GM19468 (cell line): ENCODE results near the gene CACNA1F.

Source experiments
- ATAC-seq: cut with Tn5 transposase; IDR thresholded peaks from one replicate; pipeline ENCODE4 v1.9.1; 2021; ENCODE audit warnings: mild to moderate bottlenecking, moderate library complexity, moderate number of reproducible peaks; ENCODE audit not compliant: unreplicated experiment; ENCODE audit errors: extremely low read depth

CACNA1F gene

DNA sequence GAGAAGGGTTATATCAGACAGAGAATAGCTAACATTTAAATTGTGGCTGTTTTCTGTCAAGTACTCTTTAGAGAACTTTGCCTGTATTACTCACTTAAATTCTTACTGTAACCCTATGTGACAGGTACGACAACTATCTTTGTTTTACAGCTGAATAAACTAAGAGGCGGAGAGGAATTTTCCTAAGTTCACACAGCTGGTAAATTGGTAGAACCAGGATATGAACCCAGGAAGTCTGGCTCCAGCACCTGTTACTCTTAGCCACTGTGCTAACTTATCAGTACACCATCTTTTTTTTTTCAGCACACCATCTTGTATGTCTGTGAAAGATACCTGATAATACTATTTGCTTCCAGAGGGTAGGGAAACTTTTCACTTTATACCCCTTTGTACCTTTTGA lies 31.1 kb downstream of the CACNA1F start:
- ATAC-seq = no peak

- peak; percentile 70 for ATAC-seq
Measured at GRCh38 chrX:49199906-49200771, 33.0 kb downstream of the CACNA1F start, which contains the start of gene SYP. Gene SYP, minus strand, starts transcription at chrX:49200193. Its CDS starts 7 bp downstream, at chrX:49200186.

DNA sequence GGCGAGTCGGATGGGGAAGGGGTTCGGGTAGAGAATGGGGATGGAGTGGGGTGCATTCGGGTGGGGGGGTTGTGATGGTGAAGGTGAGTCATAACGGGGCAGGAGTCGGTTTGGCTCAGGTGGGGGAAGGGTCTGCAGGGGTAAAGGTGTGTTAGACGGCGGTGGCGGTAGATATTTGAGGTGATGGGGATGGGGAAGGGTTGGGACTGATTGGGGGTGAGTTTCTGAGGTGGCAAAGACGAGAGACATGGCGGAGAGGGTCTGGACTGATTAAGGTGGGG lies 33.9 kb downstream of the CACNA1F start:
- ATAC-seq = no peak

GRCh38 chrX:49198540-49199314 lies 34.4 kb downstream of the CACNA1F start:
- ATAC-seq = no peak

- ATAC-seq = no peak
Measured at GRCh38 chrX:49197543-49198087, 35.5 kb downstream of the CACNA1F start.

DNA sequence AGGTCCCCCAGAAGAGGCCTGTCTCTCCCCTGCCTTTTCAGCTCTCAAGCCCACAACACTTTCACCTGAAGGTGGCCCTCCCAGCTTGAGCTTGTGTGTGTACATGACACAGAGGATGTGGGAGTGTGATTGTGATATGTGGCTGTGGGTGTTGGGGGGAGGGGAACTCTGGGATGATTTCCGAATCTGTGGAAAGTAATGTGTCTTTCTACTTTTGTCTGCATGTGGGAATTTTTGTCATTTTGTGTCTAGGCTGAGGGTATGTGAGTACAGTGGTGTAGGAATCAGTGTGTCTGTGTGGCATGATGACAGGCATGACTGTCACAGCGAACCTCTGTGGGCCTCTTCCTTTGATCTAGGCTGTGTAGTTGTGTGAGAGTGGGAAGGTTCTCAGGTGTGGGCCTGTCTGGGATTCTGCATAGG lies 39.6 kb downstream of the CACNA1F start:
- no peak for ATAC-seq

- ATAC-seq = no peak
Measured at GRCh38 chrX:49192722-49193328, 40.3 kb downstream of the CACNA1F start.

DNA sequence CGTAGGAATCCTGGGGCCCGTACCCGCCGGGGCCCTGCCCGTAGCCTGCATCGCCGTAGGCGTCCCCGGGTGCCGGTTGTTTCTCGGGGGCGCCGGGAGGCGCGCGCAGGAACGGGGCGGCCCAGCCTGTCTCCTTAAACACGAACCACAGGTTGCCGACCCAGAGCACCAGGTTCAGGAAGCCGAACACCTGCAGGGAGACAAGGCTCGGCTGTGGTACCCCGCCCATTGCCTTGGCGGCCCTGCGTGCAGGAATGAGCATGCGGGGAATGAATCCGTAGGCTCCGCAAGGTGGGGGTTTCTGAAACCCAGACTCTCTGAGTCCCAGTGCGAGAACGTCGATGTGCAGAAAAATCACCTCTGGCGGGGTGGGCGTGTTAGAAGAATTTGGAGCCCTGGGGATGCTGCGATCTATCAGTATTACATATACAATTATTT lies 41.5 kb downstream of the CACNA1F start:
- no peak for ATAC-seq

DNA sequence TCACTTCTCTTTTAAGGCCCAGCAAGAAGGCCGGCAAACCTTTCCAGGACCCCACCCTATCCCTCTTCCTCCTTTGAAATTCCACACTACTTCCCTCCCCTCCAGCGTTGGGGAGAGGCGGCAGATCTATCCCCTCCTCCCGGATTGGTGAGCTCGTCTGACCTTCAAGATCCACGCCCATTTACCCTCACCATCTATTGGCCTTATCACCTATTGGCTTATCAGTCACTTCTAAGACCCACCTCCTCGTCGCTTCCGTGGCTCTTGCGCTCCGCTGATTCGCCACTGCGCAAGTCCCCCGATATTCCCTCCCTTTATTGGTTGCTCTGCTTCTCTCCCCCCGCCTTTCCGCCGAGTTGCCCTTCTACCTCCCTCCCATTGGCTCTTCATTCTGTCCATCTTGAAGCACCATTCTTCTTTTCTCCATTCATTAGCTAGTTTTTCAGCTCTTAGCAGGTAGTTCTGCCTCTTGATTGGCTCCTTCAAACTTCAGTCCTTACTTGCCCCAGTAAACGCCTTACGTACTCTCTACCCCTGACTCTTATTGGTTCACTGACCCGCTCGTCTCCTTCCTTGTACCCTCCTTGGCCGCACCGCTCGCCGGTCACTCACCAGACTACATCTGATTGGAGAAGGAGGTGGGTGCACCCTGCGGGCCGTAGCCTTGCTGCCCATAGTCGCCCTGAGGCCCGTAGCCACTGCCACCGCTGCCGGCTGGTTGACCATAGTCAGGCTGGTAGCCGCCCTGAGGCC lies 42.1 kb downstream of the CACNA1F start:
- peak; percentile 78 for ATAC-seq

DNA sequence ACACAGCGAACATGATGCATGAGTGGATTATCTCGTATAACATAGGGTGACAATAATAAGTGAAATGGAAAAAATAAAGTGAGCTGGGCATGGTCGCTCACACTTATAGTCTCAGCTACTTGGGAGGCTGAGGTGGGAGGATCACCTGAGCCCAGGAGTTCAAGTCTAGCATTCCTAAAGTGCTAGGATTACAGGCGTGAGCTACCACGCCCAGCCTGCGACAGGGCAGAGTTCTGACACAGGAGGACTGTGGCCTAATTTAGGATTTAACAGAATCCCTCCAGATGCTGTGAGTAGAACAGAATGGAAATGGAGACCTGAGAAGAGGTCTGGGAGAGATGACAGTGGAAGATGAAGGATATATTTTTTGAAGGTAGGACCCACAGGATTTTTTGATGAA lies 43.5 kb downstream of the CACNA1F start:
- ATAC-seq = no peak

GRCh38 chrX:49188468-49189076 lies 44.6 kb downstream of the CACNA1F start:
- no peak for ATAC-seq

DNA sequence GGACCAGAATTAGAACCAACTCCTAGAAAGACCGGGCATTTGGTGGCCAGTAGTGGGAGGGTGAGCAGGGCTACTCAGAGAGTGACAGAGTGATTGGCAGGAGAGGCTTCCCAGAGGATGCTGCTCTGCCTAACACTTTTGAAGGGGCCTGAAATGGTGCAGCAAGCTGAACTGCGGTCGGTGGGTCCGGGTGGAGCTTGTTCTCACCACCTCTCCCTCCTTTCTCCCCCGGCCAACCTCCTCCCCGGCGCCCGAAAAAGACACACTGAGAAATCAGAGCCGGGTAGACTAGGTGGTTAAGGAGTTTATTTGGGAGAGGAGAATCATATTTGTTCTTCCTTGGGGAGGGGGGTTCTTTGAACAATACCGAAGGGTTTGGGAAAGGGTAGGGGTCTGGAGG lies 45.6 kb downstream of the CACNA1F start:
- no peak for ATAC-seq

GRCh38 chrX:49187028-49187394 lies 46.1 kb downstream of the CACNA1F start:
- ATAC-seq = no peak

- ATAC-seq = no peak
Measured at GRCh38 chrX:49186125-49187027, 46.8 kb downstream of the CACNA1F start, which contains the start of gene PRICKLE3. Gene PRICKLE3, minus strand, starts transcription at chrX:49186373. Its CDS starts 76 bp downstream, at chrX:49186297.

DNA sequence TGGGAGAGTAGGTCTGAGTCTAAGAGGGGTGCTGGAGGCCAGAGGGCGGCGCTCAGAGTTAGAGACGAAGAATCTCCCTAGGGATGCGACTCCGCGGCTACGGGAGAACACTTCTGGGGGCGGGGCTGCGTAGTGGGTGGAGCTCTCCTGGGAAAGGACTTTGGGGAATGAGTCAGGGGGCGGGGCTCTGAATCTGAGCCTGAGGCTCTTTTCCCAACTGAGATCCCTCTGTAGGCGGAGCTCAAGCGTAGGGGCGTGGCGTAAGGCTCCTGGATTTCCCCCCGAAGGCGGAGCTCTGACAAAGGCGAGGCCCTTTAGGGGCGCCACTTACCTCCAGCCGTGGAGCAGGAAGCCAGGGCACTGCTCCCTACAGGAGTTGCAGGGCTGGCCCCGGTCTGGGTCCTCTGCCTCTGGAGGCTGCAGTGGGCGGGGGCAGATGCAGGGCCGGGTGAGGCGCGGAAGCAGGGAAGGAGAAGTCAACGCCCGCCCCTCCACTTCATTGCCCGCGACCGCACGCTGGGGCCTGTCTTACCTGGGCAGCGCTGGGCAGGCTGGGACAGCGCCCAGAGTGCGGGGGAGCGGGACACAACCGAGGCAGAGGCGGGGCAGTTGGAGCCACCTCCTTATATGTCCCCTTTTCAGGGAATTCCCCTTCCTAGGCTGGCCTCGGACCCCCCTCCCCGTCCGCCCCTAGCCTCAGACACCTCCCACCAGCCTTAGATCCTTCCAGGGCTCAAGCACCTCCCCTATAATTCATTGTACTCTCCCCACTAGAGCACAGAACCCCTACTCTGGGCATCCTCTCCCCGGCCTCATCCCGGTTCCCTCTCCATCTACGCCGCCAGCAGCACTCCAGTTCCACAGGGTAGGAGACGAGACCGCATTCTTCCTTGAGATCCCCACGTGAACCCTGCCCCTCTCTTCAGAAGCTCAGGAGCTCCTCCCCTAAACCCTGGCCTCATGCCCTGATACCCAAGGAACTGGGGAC lies 48.6 kb downstream of the CACNA1F start:
- no peak for ATAC-seq

DNA sequence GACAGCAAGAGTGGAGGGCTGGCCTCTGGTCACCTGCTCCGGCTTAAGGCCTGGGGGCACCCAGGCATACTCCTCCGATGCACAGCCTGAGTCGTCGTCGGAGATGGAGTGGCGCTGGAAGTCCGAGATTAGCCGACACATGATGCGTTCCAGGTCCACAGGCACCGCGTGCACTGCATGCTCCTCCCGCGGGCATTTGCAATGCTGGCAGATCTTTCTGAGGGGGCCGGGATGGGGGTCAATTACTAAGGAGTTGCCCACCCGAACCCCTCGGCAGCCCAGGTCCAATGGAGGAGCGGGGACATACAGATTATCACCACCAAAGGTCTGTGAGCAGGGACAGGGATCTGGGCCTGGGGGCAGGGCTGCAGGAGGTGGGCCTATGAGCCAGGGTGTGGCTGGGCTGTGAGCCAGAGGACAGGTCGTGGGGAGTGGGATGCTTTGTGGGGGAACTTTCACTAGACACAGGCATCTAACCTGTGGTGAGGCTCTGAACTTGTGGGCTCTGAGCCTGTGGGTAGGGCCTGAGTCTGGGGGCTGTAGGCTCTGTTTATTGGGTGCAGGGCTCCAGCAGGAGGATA lies 49.3 kb downstream of the CACNA1F start:
- no peak for ATAC-seq

DNA sequence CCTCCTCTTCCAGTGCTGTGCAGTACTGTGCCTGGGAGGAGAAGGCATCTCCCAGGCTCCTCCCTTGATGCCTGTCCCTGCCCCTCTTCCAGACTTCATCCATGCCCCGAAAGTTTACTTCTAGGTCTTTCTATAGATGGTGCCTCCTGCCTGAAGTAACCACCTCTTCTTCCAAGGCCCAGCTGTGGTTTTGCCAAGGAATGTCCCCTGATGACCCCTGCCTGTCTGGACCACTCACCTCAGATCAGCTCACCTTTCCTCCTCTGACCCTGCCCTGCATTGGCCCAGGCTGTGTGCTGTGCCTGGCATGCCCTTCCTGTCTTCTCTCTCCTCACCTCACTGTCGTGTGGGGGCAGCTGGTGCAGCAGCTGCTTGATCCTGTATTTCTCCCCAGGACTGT lies 53.8 kb downstream of the CACNA1F start:
- ATAC-seq = no peak
